Ovary (tissue), 9 donors: Measurements from ENCODE around the gene LCN12. TPM values are rescaled to one million over a fixed set of nuclear protein-coding genes. Genes with fewer than 3 reads are reported as not detected.
A peak's percentile ranks its signal among the peaks of the same experiment; 100 is the strongest.

ENCODE experiments used
- DNase-seq, 5 donors: peaks; one replicate each; pipeline ENCODE4 v3.0.0-alpha.2; 2019 to 2020
- H3K27ac ChIP-seq, 2 donors: fragments of 200-600 bp; one replicate each; pipeline versions ENCODE4 v1.5.1 to v1.8.0; 2019 to 2022
- H3K27me3 ChIP-seq: fragments of 200-600 bp; one replicate; pipeline ENCODE4 v1.8.0; 2022
- H3K36me3 ChIP-seq: fragments of 200-600 bp; sonication (generic); one replicate; pipeline ENCODE4 v1.5.1; 2019
- H3K4me1 ChIP-seq: one replicate; pipeline ENCODE4 v1.8.1; 2013; ENCODE audit warnings: mild to moderate bottlenecking, moderate library complexity; ENCODE audit not compliant: insufficient read depth
- H3K4me3 ChIP-seq: fragments of 200-600 bp; sonication (generic); one replicate; pipeline ENCODE4 v1.5.1; 2017
- H3K9me3 ChIP-seq, 2 donors: fragments of 200-600 bp in 1 of 2; sonication (generic) in 1 of 2; one replicate each; pipeline versions ENCODE4 v1.5.1 to v1.8.1; 2013 to 2019; ENCODE audit warnings: mild to moderate bottlenecking in 1 of 2, moderate library complexity in 1 of 2
- CTCF ChIP-seq, 3 donors: fragments of 450-650 bp in 2 of 3; fragments of 200-600 bp in 1 of 3; IDR thresholded peaks; one replicate each; pipeline versions ENCODE4 v1.5.1 to v1.8.0; 2016 to 2022; ENCODE audit warnings: antibody characterized with exemption in 3 of 3, mild to moderate bottlenecking in 1 of 3
- EP300 ChIP-seq: sonication (generic); formaldehyde crosslinking; IDR thresholded peaks from one replicate; pipeline ENCODE4 v1.6.1; 2017; ENCODE audit warnings: antibody characterized with exemption
- POLR2A ChIP-seq: fragments of 450-650 bp; IDR thresholded peaks from one replicate; pipeline ENCODE4 v1.6.1; 2017; ENCODE audit warnings: antibody characterized with exemption, mild to moderate bottlenecking, moderate library complexity
- WGBS, 3 donors: extraction: QIAGEN DNeasy Blood & Tissue Kit in 1 of 3; methylation state at CpG; one replicate each; pipeline versions ENCODE4 v1.1.5 to v1.1.7; 2013 to 2017; 5-methylcytosine and 5-hydroxymethylcytosine counted together
- intact Hi-C, 4 donors: fragments of 100-400 bp; cut with DNase I; formaldehyde crosslinking; loops; one replicate each; pipeline versions ENCODE4 v1.11.0 to v1.15.1; 2022 to 2023
- polyA plus RNA-seq, 2 donors: library from polyadenylated mRNA; stranded (reverse); fragments of 200-250 nt in 1 of 2; fragments of 350-450 nt in 1 of 2; fragmentation: Illumina TruSeq in 1 of 2; extraction: RNeasy Lipid Tissue Mini Kit (QIAGEN cat#74804) in 1 of 2; gene quantifications; one replicate each; pipeline ENCODE4 v1.2.3, GENCODE V29; 2013 to 2014
- total RNA-seq, 7 donors: library from RNA; depleted of rRNA in 2 of 7; stranded (reverse); fragments of >200 nt in 2 of 7; fragmentation: NEBNext Ultra II Directional in 3 of 7; extraction: Animal tissue kit (Norgen Biotek cat#: 25700) in 3 of 7; gene quantifications; one replicate each; pipeline versions ENCODE4 v1.1.0 to v1.2.4, GENCODE V29; 2016 to 2023
- donor health status: DM: no; HTN: no; CAD: no; lungs with moderate emphysema.
- donor health status: DM: no; HTN: no; CAD: no.
- donor health status: Bipolar disorder and iron deficiency.
- donor health status: DM: yes; HTN: yes; CAD: no.
- donor health status: DM: no; HTN: no; CAD: no.
- donor health status: DM: yes; HTN: yes; CAD: no.

LCN12 gene
- total and polyA plus RNA-seq, 9 donors, result 1.1 to 40.9 (median 13.4) TPM

DNA sequence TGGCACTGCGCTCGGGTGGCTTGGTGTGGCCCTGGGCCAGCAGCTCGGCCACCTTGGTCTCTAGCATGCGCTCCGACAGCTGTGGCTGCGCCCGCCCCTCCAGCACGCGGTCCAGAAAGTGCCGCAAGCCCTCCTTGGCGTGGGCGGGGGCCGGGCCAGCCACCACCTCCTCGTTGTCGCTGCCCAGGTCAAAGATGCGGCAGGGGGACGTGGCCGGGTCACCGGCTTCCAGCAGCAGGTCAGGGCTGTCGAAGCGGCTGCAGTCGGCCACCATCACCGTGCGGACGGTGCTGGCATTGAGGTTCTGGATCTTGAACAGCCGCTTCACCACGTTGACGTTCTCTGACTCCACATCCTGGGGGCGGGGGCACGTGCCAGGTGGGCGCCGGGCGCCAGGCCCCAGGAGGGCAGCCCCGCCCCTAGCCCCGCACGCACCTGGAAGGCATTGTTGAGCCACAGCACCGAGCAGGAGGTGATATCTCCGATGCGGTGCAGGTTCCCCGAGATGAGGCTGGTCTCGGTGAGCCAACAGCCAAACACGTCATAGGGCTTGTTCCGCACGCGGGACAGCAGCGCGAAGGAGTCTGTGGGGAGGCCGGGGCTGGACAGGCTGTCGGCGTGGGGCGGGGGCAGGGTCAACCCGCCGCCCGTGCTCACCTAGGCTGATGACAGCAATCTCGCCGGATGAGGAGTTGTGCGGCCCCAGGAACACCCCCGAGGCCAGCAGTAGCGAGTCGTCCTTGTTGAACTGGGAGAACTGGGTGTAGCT is 9.8 kb upstream of the LCN12 start:
- Histone ChIP-seq H3K27me3 (no peaks in the 10 kb centered on the region), H3K4me1 (peaks cover 7% of the 10 kb centered on the region), H3K4me3 (no peak overlapping the region), H3K27ac (no peak overlapping the region), H3K9me3 (no peaks in the 10 kb centered on the region), H3K36me3 (no peaks in the 10 kb centered on the region)
- DNase-seq, result peak in 3 of 5 donors; percentile 22 to 48 (median 33)
- intact Hi-C loops, result loop anchor here in 1 of 4 donors (5.0 to 10.0 kb wide), 2 partner anchors 55 to 97 kb away; partner anchors contain the start of genes AJM1, PHPT1 and TRAF2
- 87 to 91% (median 88%) methylated on average over 49 to 60 of the region's 60 CpGs for WGBS, 3 donors
- TF ChIP-seq EP300 (no peak), CTCF (IDR thresholded peaks at IDR 0.05) (no peak), POLR2A (no peak)

DNA sequence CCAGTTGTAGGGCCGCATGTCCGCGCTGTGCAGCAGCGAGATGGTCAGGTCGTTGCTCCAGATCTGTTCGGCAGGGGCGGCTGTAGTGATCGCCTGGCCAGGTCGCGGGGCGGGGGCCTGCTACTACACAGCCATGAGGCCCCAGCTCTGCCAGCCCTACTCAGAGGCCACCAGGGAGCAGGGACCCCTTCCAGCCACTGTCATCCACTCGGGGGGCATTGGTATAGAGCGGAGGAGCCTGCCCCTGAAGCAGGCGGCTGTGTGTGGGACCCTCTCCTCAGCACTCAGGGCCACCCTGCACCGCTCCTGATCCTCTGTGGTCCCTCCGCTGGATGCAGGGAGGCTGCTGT is 9.2 kb upstream of the LCN12 start:
- H3K27ac ChIP-seq, result no peak overlapping the region
- H3K4me3 ChIP-seq, result no peak overlapping the region
- 85 to 95% (median 89%) methylated on average over 14 to 16 of the region's 16 CpGs for WGBS, 3 donors
- no peaks in the 10 kb centered on the region for H3K36me3 ChIP-seq
- H3K27me3 ChIP-seq, result no peaks in the 10 kb centered on the region
- DNase-seq, result peak in 3 of 5 donors; percentile 17 to 42 (median 35)
- intact Hi-C loops, result loop anchor here in 1 of 4 donors (5.0 to 10.0 kb wide), 2 partner anchors 56 to 98 kb away; partner anchors contain the start of genes AJM1, PHPT1 and TRAF2
- no peak for TF ChIP-seq EP300
- no peak for TF ChIP-seq CTCF (IDR thresholded peaks at IDR 0.05)
- TF ChIP-seq POLR2A, result no peak
- H3K9me3 ChIP-seq, result no peaks in the 10 kb centered on the region
- peaks cover 7% of the 10 kb centered on the region for H3K4me1 ChIP-seq

- WGBS, 3 donors, result 12 to 46% (median 13%) methylated on average over 24 to 61 of the region's 61 CpGs
- Histone ChIP-seq H3K9me3 (no peaks in the 10 kb centered on the region), H3K4me3 (peak overlapping the region; percentile 92), H3K27ac (peak overlapping the region; percentile 4 to 73), H3K27me3 (no peaks in the 10 kb centered on the region), H3K4me1 (peaks cover 7% of the 10 kb centered on the region), H3K36me3 (no peaks in the 10 kb centered on the region)
- no peak for TF ChIP-seq EP300
- TF ChIP-seq CTCF (IDR thresholded peaks at IDR 0.05), result no peak
- no peak for TF ChIP-seq POLR2A
- intact Hi-C loops, result loop anchor here in 1 of 4 donors (5.0 to 10.0 kb wide), 2 partner anchors 56 to 99 kb away; partner anchors contain the start of genes AJM1, PHPT1 and TRAF2
- peak in 2 of 5 donors; percentile 29 to 59 for DNase-seq
These were observed 8.5 kb upstream of the LCN12 start for GRCh38 chr9:136943291-136944211.

GRCh38 chr9:136944212-136944518 is 7.9 kb upstream of the LCN12 start:
- WGBS, 3 donors, result 0% methylated on average over 10 to 45 of the region's 45 CpGs
- no peaks in the 10 kb centered on the region for H3K27me3 ChIP-seq
- TF ChIP-seq CTCF (IDR thresholded peaks at IDR 0.05) (no peak), POLR2A (no peak), EP300 (no peak)
- no peaks in the 10 kb centered on the region for H3K9me3 ChIP-seq
- no peaks in the 10 kb centered on the region for H3K36me3 ChIP-seq
- peaks cover 8% of the 10 kb centered on the region for H3K4me1 ChIP-seq
- intact Hi-C loops, result loop anchor here in 1 of 4 donors (5.0 to 10.0 kb wide), 2 partner anchors 57 to 99 kb away; partner anchors contain the start of genes AJM1, PHPT1 and TRAF2
- DNase-seq, result no peak
- peak overlapping the region; percentile 4 to 73 for H3K27ac ChIP-seq
- peak overlapping the region; percentile 92 for H3K4me3 ChIP-seq
